Fibroblast of lung (primary cell): ENCODE measurements around the gene RPL19. TPM values are rescaled to one million over a fixed set of nuclear protein-coding genes. Genes with fewer than 3 reads are reported as not detected.

Experiments used
- DNase-seq, 2 donors: peaks; one replicate each; pipeline versions ENCODE4 v3.0.0 to v3.0.0-alpha.2; 2010; ENCODE audit warnings: low read depth in 2 of 2
- H2AFZ ChIP-seq: 2 replicates; pipeline ENCODE4 v1.5.1; 2012; ENCODE audit warnings: low read length, control low read depth, inconsistent platforms
- H3K27ac ChIP-seq: 2 replicates; pipeline ENCODE4 v1.5.1; 2011; ENCODE audit warnings: low read length, control low read depth; ENCODE audit not compliant: insufficient read depth
- H3K27me3 ChIP-seq: 2 replicates; pipeline ENCODE4 v1.5.1; 2011; ENCODE audit warnings: mild to moderate bottlenecking, low read length; ENCODE audit not compliant: control insufficient read depth, insufficient read depth
- H3K36me3 ChIP-seq: 2 replicates; pipeline ENCODE4 v1.5.1; 2011; ENCODE audit warnings: low read length; ENCODE audit not compliant: control insufficient read depth, insufficient read depth
- H3K4me1 ChIP-seq: 2 replicates; pipeline ENCODE4 v1.5.1; 2011; ENCODE audit warnings: low read length; ENCODE audit not compliant: control insufficient read depth, insufficient read depth; ENCODE audit errors: extremely low read depth
- H3K4me2 ChIP-seq: 2 replicates; pipeline ENCODE4 v1.5.1; 2011; ENCODE audit warnings: low read length, control low read depth; ENCODE audit not compliant: insufficient read depth; ENCODE audit errors: extremely low read depth
- H3K4me3 ChIP-seq, 4 experiments: fragments of 200-600 bp in 1 of 4; sonication (generic) in 1 of 4; replicated peaks in 1 of 4; 2 replicates each; pipeline ENCODE4 v1.5.1; 2011 to 2016; ENCODE audit warnings: low read length in 4 of 4, low read depth in 3 of 4, mild to moderate bottlenecking in 3 of 4, control low read depth in 2 of 4, inconsistent platforms in 1 of 4, mixed read lengths in 1 of 4; ENCODE audit not compliant: insufficient read depth in 1 of 4; ENCODE audit errors: control extremely low read depth in 1 of 4
- H3K79me2 ChIP-seq: 2 replicates; pipeline ENCODE4 v1.5.1; 2012; ENCODE audit warnings: mild to moderate bottlenecking, low read length, inconsistent platforms; ENCODE audit not compliant: control insufficient read depth, insufficient read depth
- H3K9ac ChIP-seq: 2 replicates; pipeline ENCODE4 v1.5.1; 2011; ENCODE audit warnings: mild to moderate bottlenecking, low read length, control low read depth; ENCODE audit not compliant: insufficient read depth
- H3K9me3 ChIP-seq: 2 replicates; pipeline ENCODE4 v1.5.1; 2012; ENCODE audit warnings: low read depth, low read length; ENCODE audit not compliant: control insufficient read depth, insufficient read depth
- H4K20me1 ChIP-seq: 2 replicates; pipeline ENCODE4 v1.5.1; 2011; ENCODE audit warnings: low read length; ENCODE audit not compliant: control insufficient read depth, insufficient read depth; ENCODE audit errors: extremely low read depth
- EZH2 ChIP-seq: IDR thresholded peaks from 2 replicates; pipeline ENCODE4 v1.5.1; 2012; ENCODE audit warnings: low read length, control low read depth, mild to moderate bottlenecking; ENCODE audit errors: missing control alignments
- polyA plus RNA-seq, 2 donors: library from polyadenylated mRNA; depleted of rRNA in 1 of 2; stranded (reverse) in 1 of 2; unstranded in 1 of 2; fragments of >200 nt; gene quantifications; 2 replicates each; pipeline ENCODE4 v1.2.1, GENCODE V29; 2011 to 2012; ENCODE audit warnings: missing spikeins in 1 of 2
- total RNA-seq: library from RNA; depleted of rRNA; stranded (reverse); fragments of >200 nt; gene quantifications from 2 replicates; pipeline ENCODE4 v1.2.1, GENCODE V29; 2014
- TF ChIP-seq, protein P1 (sequence below), 2 donors: IDR thresholded peaks in 1 of 2; conservative IDR thresholded peaks in 1 of 2; 1 replicate in 1 of 2; 2 replicates in 1 of 2; pipeline ENCODE4 v1.5.1; 2011 to 2012; ENCODE audit warnings: low read length in 2 of 2, control low read depth in 1 of 2, inconsistent platforms in 1 of 2, low read depth in 1 of 2, mild to moderate bottlenecking in 1 of 2

The RPL19 gene
- total and polyA plus RNA-seq, 2 donors (not counting 1 experiment from before 2014, with no cell fraction given): 1,378 to 1,814 TPM

- H3K9ac ChIP-seq: no peak overlapping the region
- H2AFZ ChIP-seq: no peak overlapping the region
- no peak overlapping the region for H3K4me2 ChIP-seq
- H3K36me3 ChIP-seq: no peaks in the 10 kb centered on the region
- H3K4me1 ChIP-seq: peaks cover 4% of the 10 kb centered on the region
- H4K20me1 ChIP-seq: no peaks in the 10 kb centered on the region
- no peaks in the 10 kb centered on the region for H3K79me2 ChIP-seq
- no peak for TF ChIP-seq EZH2
- TF ChIP-seq, protein P1, sequence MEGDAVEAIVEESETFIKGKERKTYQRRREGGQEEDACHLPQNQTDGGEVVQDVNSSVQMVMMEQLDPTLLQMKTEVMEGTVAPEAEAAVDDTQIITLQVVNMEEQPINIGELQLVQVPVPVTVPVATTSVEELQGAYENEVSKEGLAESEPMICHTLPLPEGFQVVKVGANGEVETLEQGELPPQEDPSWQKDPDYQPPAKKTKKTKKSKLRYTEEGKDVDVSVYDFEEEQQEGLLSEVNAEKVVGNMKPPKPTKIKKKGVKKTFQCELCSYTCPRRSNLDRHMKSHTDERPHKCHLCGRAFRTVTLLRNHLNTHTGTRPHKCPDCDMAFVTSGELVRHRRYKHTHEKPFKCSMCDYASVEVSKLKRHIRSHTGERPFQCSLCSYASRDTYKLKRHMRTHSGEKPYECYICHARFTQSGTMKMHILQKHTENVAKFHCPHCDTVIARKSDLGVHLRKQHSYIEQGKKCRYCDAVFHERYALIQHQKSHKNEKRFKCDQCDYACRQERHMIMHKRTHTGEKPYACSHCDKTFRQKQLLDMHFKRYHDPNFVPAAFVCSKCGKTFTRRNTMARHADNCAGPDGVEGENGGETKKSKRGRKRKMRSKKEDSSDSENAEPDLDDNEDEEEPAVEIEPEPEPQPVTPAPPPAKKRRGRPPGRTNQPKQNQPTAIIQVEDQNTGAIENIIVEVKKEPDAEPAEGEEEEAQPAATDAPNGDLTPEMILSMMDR (conservative IDR thresholded peaks at IDR 0.05 in 1 of 2, IDR thresholded peaks at IDR 0.05 in 1 of 2; ENCODE audit: low read depth in 1 of 2, low read length in 2 of 2): no peak
- no peak overlapping the region for H3K4me3 ChIP-seq
- H3K27ac ChIP-seq: no peak overlapping the region
- H3K27me3 ChIP-seq: peaks cover 30% of the 10 kb centered on the region
- no peaks in the 10 kb centered on the region for H3K9me3 ChIP-seq
- peak in 1 of 2 donors; percentile 66 for DNase-seq
These were observed 29.3 kb downstream of the RPL19 start for GRCh38 chr17:39229274-39229913.

DNA sequence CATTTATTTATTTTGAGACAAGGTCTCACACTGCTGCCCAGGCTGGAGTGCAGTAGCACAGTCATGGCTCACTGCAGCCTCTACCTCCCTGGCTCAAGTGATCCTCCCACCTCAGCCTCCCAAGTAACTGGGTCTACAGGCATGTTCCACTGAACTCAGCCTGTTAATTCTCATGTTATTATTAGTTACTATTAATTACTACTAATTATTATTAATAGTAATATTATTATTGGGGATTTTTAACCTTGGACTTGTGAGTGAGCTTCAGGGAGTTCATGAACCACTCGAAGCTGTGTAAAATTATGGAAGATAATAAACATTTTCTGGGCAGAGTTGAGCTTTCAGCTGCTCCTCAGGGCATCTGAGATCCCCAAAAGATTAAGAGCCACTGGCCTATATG, 30.3 kb downstream of the RPL19 start:
- Histone ChIP-seq H3K4me2 (no peak overlapping the region), H4K20me1 (no peaks in the 10 kb centered on the region), H3K4me3 (no peak overlapping the region), H3K4me1 (peaks cover 4% of the 10 kb centered on the region), H2AFZ (no peak overlapping the region), H3K79me2 (no peaks in the 10 kb centered on the region), H3K36me3 (no peaks in the 10 kb centered on the region), H3K9me3 (no peaks in the 10 kb centered on the region), H3K27me3 (peaks cover 20% of the 10 kb centered on the region), H3K9ac (no peak overlapping the region), H3K27ac (no peak overlapping the region)
- TF ChIP-seq, protein P1 (conservative IDR thresholded peaks at IDR 0.05 in 1 of 2, IDR thresholded peaks at IDR 0.05 in 1 of 2; ENCODE audit: low read depth in 1 of 2, low read length in 2 of 2): no peak
- TF ChIP-seq EZH2: no peak
- no peak for DNase-seq

DNA sequence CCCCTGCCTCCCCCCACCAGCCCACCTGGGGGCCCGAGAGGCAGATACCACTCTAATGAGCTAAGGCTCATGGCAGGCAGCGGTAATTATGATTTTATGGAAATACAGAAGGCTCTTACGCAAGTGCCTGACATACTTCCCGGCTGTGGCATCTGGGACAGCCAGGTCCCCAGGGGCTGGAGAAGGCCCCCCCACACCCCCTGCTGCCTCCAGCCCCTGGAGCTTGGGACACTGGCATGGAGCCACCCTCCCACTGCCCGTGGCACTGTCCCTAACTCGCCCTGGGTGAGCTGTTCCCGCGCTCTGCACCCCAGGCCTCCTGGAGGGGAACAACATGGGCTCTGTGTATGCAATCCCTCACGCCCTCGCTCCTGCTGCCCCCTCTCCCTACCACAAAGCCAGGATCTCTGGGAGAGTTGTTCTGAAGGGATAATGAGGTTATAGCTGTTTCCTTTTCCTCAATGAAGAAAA, 31.0 kb downstream of the RPL19 start:
- DNase-seq: no peak
- no peak overlapping the region for H3K4me3 ChIP-seq
- no peak overlapping the region for H3K4me2 ChIP-seq
- no peaks in the 10 kb centered on the region for H3K9me3 ChIP-seq
- TF ChIP-seq, protein P1 (conservative IDR thresholded peaks at IDR 0.05 in 1 of 2, IDR thresholded peaks at IDR 0.05 in 1 of 2; ENCODE audit: low read depth in 1 of 2, low read length in 2 of 2): no peak
- TF ChIP-seq EZH2: no peak
- H3K9ac ChIP-seq: no peak overlapping the region
- H3K27me3 ChIP-seq: peaks cover 14% of the 10 kb centered on the region
- H2AFZ ChIP-seq: no peak overlapping the region
- H3K36me3 ChIP-seq: no peaks in the 10 kb centered on the region
- peaks cover 4% of the 10 kb centered on the region for H3K4me1 ChIP-seq
- no peak overlapping the region for H3K27ac ChIP-seq
- H3K79me2 ChIP-seq: no peaks in the 10 kb centered on the region
- H4K20me1 ChIP-seq: no peaks in the 10 kb centered on the region
